WTC11 (cell line): ENCODE results near the gene HAPSTR1. TPM values are rescaled to one million over a fixed set of nuclear protein-coding genes. Genes with fewer than 3 reads are reported as not detected.

Source experiments
- ATAC-seq: fragments of 200-7000 bp; cut with Tn5 transposase; 2 replicates; pipeline ENCODE4 v1.10.0; 2021; ENCODE audit warnings: mild to moderate bottlenecking, moderate library complexity
- CTCF ChIA-PET: fragments of 300-600 bp; sonication (Branson Sonifier 250); formaldehyde crosslinking; loops from one replicate; lab custom pipeline; 2021; ENCODE audit warnings: antibody characterized with exemption; lab: Charles Lee
- POLR2A ChIA-PET: fragments of 350-600 bp; sonication (Branson Sonifier 250); formaldehyde crosslinking; loops from one replicate; lab custom pipeline; 2021; ENCODE audit warnings: antibody characterized with exemption; lab: Charles Lee
- DNase-seq: peaks from one replicate; pipeline ENCODE4 v3.0.0; 2021; ENCODE audit warnings: low spot score
- H3K27ac Mint-ChIP-seq: 2 replicates; pipeline ENCODE4 v1.8.0; 2021; ENCODE audit warnings: mixed read lengths
- H3K27me3 Mint-ChIP-seq: 2 replicates; pipeline ENCODE4 v1.8.0; 2021; ENCODE audit warnings: low read depth, mild to moderate bottlenecking, moderate library complexity, mixed read lengths
- H3K36me3 Mint-ChIP-seq: 2 replicates; pipeline ENCODE4 v1.8.0; 2021; ENCODE audit warnings: mixed read lengths
- H3K4me1 Mint-ChIP-seq: 2 replicates; pipeline ENCODE4 v1.8.0; 2022; ENCODE audit warnings: mixed read lengths
- H3K4me3 Mint-ChIP-seq: 2 replicates; pipeline ENCODE4 v1.8.0; 2021; ENCODE audit warnings: mild to moderate bottlenecking, moderate library complexity, mixed read lengths
- H3K9me3 Mint-ChIP-seq: 2 replicates; pipeline ENCODE4 v1.8.0; 2021; ENCODE audit warnings: mixed read lengths
- EMX1 ChIP-seq: fragments of 250-450 bp; sonication (Bioruptor Pico); IDR thresholded peaks from 2 replicates; pipeline ENCODE4 v1.8.0; 2021; ENCODE audit warnings: mild to moderate bottlenecking
- GABPB1 ChIP-seq: sonication (generic); formaldehyde crosslinking; IDR thresholded peaks from 2 replicates; pipeline ENCODE4 v1.8.1; 2023; ENCODE audit warnings: mild to moderate bottlenecking, missing genetic modification reagents
- GRHL2 ChIP-seq: fragments of 250-450 bp; sonication (Bioruptor Pico); IDR thresholded peaks from 2 replicates; pipeline ENCODE4 v1.8.0; 2022; ENCODE audit warnings: mild to moderate bottlenecking, moderate library complexity; ENCODE audit not compliant: insufficient replicate concordance, severe bottlenecking
- IRF2 ChIP-seq: sonication (generic); formaldehyde crosslinking; IDR thresholded peaks from 2 replicates; pipeline ENCODE4 v1.8.0; 2022; ENCODE audit warnings: low read depth, missing genetic modification reagents, borderline replicate concordance
- JUN ChIP-seq: sonication (generic); formaldehyde crosslinking; IDR thresholded peaks from 2 replicates; pipeline ENCODE4 v1.8.0; 2023; ENCODE audit warnings: mild to moderate bottlenecking, missing genetic modification reagents
- MYBL2 ChIP-seq: sonication (generic); formaldehyde crosslinking; IDR thresholded peaks from 2 replicates; pipeline ENCODE4 v1.8.1; 2023; ENCODE audit warnings: mild to moderate bottlenecking, moderate library complexity, missing genetic modification reagents
- NFATC4 ChIP-seq: fragments of 250-450 bp; sonication (Bioruptor Pico); IDR thresholded peaks from 2 replicates; pipeline ENCODE4 v1.9.0; 2021; ENCODE audit warnings: mild to moderate bottlenecking
- NFE2L1 ChIP-seq: sonication (generic); formaldehyde crosslinking; IDR thresholded peaks from 2 replicates; pipeline ENCODE4 v1.8.1; 2023; ENCODE audit warnings: missing genetic modification reagents
- NFYB ChIP-seq: sonication (generic); formaldehyde crosslinking; conservative IDR thresholded peaks from 2 replicates; pipeline ENCODE4 v1.8.0; 2022; ENCODE audit warnings: low read depth, missing genetic modification reagents
- SP1 ChIP-seq: sonication (generic); formaldehyde crosslinking; conservative IDR thresholded peaks from 2 replicates; pipeline ENCODE4 v1.8.1; 2022; ENCODE audit warnings: missing genetic modification reagents
- TP53 ChIP-seq: sonication (generic); formaldehyde crosslinking; IDR thresholded peaks from 2 replicates; pipeline ENCODE4 v1.8.1; 2023; ENCODE audit warnings: mild to moderate bottlenecking, missing genetic modification reagents
- ZNF263 ChIP-seq: sonication (generic); formaldehyde crosslinking; IDR thresholded peaks from 2 replicates; pipeline ENCODE4 v1.8.1; 2022; ENCODE audit warnings: low read depth, mild to moderate bottlenecking, moderate library complexity, missing genetic modification reagents
- total RNA-seq: library from RNA; stranded (reverse); gene quantifications from 3 replicates; pipeline ENCODE4 v1.2.3, GENCODE V29; 2021
- TF ChIP-seq, protein P1 (sequence below): sonication (generic); formaldehyde crosslinking; IDR thresholded peaks from 2 replicates; pipeline ENCODE4 v1.8.0; 2023; ENCODE audit warnings: mild to moderate bottlenecking, missing genetic modification reagents
- TF ChIP-seq, protein P2 (sequence below): sonication (generic); formaldehyde crosslinking; IDR thresholded peaks from 2 replicates; pipeline ENCODE4 v1.8.0; 2022; ENCODE audit warnings: missing genetic modification reagents
- TF ChIP-seq, protein P3 (sequence below): fragments of 250-450 bp; sonication (Bioruptor Pico); conservative IDR thresholded peaks from 2 replicates; pipeline ENCODE4 v1.9.0; 2021; ENCODE audit warnings: mild to moderate bottlenecking
- TF ChIP-seq, protein P4 (sequence below): sonication (generic); formaldehyde crosslinking; IDR thresholded peaks from 2 replicates; pipeline ENCODE4 v1.8.1; 2022; ENCODE audit warnings: low read depth, missing genetic modification reagents, borderline replicate concordance
- TF ChIP-seq, protein P5 (sequence below): sonication (generic); formaldehyde crosslinking; IDR thresholded peaks from 2 replicates; pipeline ENCODE4 v1.8.1; 2022; ENCODE audit warnings: missing genetic modification reagents, borderline replicate concordance
- TF ChIP-seq, protein P6 (sequence below): sonication (generic); formaldehyde crosslinking; IDR thresholded peaks from 2 replicates; pipeline ENCODE4 v1.8.0; 2023; ENCODE audit warnings: missing genetic modification reagents

The HAPSTR1 gene
- total RNA-seq, 1 experiment from 2014 or later, result 54.3 TPM

DNA sequence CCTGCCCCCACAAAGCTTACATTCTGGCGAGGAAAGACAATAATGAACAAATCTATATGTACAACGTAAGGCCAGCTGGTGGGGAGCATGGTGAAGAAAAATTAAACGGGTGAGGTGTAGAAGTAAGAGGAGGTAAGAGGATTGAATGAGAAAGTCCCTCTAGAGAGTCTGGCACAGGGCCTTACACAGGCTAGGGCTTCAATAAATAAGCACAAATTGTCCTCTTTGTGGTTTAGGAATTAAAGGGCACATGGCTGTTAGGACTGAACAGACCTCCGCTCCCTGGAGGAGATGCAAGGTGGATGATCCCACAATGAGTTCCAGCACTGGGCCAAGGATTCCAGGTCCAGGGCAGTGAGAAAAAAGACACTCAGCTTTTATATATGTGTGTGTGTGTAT lies 43.1 kb upstream of the HAPSTR1 start:
- Mint-ChIP-seq H3K4me1 (peaks cover 23% of the 10 kb centered on the region), H3K36me3 (peaks cover 5% of the 10 kb centered on the region), H3K9me3 (peaks cover 16% of the 10 kb centered on the region), H3K27ac (no peak overlapping the region; the same call in 1 of the 2 replicates), H3K27me3 (no peaks in the 10 kb centered on the region), H3K4me3 (no peak overlapping the region)
- ATAC-seq, result no peak
- no peak for TF ChIP-seq JUN (CRISPR knock-in tag)
- no peak for TF ChIP-seq EMX1
- no peak for TF ChIP-seq MYBL2 (CRISPR knock-in tag)
- no peak for TF ChIP-seq SP1 (CRISPR knock-in tag)
- TF ChIP-seq, protein P1, sequence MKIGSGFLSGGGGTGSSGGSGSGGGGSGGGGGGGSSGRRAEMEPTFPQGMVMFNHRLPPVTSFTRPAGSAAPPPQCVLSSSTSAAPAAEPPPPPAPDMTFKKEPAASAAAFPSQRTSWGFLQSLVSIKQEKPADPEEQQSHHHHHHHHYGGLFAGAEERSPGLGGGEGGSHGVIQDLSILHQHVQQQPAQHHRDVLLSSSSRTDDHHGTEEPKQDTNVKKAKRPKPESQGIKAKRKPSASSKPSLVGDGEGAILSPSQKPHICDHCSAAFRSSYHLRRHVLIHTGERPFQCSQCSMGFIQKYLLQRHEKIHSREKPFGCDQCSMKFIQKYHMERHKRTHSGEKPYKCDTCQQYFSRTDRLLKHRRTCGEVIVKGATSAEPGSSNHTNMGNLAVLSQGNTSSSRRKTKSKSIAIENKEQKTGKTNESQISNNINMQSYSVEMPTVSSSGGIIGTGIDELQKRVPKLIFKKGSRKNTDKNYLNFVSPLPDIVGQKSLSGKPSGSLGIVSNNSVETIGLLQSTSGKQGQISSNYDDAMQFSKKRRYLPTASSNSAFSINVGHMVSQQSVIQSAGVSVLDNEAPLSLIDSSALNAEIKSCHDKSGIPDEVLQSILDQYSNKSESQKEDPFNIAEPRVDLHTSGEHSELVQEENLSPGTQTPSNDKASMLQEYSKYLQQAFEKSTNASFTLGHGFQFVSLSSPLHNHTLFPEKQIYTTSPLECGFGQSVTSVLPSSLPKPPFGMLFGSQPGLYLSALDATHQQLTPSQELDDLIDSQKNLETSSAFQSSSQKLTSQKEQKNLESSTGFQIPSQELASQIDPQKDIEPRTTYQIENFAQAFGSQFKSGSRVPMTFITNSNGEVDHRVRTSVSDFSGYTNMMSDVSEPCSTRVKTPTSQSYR, result no peak
- TF ChIP-seq ZNF263 (CRISPR knock-in tag), result no peak
- TF ChIP-seq, protein P2, sequence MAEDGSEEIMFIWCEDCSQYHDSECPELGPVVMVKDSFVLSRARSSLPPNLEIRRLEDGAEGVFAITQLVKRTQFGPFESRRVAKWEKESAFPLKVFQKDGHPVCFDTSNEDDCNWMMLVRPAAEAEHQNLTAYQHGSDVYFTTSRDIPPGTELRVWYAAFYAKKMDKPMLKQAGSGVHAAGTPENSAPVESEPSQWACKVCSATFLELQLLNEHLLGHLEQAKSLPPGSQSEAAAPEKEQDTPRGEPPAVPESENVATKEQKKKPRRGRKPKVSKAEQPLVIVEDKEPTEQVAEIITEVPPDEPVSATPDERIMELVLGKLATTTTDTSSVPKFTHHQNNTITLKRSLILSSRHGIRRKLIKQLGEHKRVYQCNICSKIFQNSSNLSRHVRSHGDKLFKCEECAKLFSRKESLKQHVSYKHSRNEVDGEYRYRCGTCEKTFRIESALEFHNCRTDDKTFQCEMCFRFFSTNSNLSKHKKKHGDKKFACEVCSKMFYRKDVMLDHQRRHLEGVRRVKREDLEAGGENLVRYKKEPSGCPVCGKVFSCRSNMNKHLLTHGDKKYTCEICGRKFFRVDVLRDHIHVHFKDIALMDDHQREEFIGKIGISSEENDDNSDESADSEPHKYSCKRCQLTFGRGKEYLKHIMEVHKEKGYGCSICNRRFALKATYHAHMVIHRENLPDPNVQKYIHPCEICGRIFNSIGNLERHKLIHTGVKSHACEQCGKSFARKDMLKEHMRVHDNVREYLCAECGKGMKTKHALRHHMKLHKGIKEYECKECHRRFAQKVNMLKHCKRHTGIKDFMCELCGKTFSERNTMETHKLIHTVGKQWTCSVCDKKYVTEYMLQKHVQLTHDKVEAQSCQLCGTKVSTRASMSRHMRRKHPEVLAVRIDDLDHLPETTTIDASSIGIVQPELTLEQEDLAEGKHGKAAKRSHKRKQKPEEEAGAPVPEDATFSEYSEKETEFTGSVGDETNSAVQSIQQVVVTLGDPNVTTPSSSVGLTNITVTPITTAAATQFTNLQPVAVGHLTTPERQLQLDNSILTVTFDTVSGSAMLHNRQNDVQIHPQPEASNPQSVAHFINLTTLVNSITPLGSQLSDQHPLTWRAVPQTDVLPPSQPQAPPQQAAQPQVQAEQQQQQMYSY (CRISPR knock-in tag), result no peak
- no peak for TF ChIP-seq GRHL2 (CRISPR knock-in tag)
- TF ChIP-seq, protein P3, sequence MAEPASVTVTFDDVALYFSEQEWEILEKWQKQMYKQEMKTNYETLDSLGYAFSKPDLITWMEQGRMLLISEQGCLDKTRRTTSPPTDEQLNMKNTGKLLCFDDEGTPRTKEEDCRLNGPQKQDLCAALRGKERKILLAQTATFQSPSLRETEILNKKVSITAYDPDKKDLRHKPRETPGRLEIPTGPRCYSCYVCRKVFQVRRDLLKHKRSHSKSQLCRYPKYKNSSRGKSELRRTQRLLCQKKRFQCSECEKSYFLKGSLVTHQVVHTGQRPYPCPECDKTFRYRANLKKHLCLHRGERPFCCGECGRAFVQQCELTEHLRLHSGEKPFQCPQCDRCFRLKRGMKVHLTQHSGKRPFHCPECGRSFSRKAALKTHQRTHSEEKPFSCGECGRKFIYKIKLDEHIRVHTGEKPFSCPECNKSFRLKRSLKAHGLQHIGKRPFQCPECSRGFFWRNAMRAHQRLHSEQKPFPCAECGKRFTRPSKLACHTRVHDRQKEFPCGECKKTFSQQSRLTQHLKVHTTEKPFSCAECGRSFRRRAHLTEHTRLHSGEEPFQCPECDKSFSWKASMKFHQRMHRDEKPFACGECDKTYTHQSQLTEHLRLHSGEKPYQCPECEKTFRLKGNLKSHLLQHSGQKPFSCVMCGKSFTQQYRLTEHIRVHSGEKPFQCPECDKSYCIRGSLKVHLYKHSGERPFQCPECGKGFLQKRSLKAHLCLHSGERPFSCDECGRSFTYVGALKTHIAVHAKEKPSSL (CRISPR knock-in tag), result no peak
- TF ChIP-seq, protein P4, sequence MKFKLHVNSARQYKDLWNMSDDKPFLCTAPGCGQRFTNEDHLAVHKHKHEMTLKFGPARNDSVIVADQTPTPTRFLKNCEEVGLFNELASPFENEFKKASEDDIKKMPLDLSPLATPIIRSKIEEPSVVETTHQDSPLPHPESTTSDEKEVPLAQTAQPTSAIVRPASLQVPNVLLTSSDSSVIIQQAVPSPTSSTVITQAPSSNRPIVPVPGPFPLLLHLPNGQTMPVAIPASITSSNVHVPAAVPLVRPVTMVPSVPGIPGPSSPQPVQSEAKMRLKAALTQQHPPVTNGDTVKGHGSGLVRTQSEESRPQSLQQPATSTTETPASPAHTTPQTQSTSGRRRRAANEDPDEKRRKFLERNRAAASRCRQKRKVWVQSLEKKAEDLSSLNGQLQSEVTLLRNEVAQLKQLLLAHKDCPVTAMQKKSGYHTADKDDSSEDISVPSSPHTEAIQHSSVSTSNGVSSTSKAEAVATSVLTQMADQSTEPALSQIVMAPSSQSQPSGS (CRISPR knock-in tag), result no peak
- no peak for TF ChIP-seq NFE2L1
- POLR2A ChIA-PET, result interaction anchor here (1.1 kb wide), 1 partner anchor 15 kb away, joined by 6 read pairs; no protein-coding TSS in a partner anchor
- DNase-seq, result no peak
- CTCF ChIA-PET, result interaction anchor here (1.4 to 2.5 kb wide), 7 partner anchors 11 to 112 kb away, joined by 4 to 16 read pairs (median 8); partner anchors contain the start of gene HAPSTR1

DNA sequence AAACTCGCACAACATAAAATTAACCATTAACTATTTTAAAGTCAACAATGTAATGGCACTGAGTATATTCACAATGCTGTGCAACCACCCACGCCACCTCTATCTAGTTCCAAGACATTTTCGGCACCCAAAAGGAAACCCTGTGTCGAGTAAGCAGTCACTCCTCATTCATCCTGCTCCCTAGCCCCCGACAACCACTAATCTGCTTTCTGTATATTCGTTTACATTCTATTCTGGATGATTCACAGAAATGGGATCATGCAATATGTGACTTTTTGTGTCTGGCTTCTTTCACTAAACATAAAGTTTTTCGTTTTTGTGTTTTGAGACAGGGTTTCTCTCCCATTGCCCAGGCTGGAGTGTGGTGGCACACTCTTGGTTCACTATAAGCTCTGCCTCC lies 42.2 kb upstream of the HAPSTR1 start:
- POLR2A ChIA-PET, result no interaction called here
- no peak for ATAC-seq
- H3K9me3 Mint-ChIP-seq, result peaks cover 18% of the 10 kb centered on the region
- H3K4me3 Mint-ChIP-seq, result no peak overlapping the region
- H3K4me1 Mint-ChIP-seq, result peaks cover 25% of the 10 kb centered on the region
- H3K27me3 Mint-ChIP-seq, result no peaks in the 10 kb centered on the region
- DNase-seq, result no peak
- peaks cover 5% of the 10 kb centered on the region for H3K36me3 Mint-ChIP-seq
- H3K27ac Mint-ChIP-seq, result no peak overlapping the region
- CTCF ChIA-PET, result interaction anchor here (1.6 to 2.3 kb wide), 9 partner anchors 10 to 113 kb away, joined by 4 to 36 read pairs (median 21); partner anchors contain the start of gene HAPSTR1
- TF ChIP-seq NFATC4 (CRISPR knock-in tag) (no peak), IRF2 (CRISPR knock-in tag) (no peak), MYBL2 (CRISPR knock-in tag) (no peak), ZNF263 (CRISPR knock-in tag) (no peak), NFYB (CRISPR knock-in tag) (no peak), TP53 (no peak), GABPB1 (no peak)
- TF ChIP-seq, protein P5, sequence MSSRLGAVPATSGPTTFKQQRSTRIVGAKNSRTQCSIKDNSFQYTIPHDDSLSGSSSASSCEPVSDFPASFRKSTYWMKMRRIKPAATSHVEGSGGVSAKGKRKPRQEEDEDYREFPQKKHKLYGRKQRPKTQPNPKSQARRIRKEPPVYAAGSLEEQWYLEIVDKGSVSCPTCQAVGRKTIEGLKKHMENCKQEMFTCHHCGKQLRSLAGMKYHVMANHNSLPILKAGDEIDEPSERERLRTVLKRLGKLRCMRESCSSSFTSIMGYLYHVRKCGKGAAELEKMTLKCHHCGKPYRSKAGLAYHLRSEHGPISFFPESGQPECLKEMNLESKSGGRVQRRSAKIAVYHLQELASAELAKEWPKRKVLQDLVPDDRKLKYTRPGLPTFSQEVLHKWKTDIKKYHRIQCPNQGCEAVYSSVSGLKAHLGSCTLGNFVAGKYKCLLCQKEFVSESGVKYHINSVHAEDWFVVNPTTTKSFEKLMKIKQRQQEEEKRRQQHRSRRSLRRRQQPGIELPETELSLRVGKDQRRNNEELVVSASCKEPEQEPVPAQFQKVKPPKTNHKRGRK (CRISPR knock-in tag), result no peak
- TF ChIP-seq, protein P6, sequence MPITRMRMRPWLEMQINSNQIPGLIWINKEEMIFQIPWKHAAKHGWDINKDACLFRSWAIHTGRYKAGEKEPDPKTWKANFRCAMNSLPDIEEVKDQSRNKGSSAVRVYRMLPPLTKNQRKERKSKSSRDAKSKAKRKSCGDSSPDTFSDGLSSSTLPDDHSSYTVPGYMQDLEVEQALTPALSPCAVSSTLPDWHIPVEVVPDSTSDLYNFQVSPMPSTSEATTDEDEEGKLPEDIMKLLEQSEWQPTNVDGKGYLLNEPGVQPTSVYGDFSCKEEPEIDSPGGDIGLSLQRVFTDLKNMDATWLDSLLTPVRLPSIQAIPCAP (CRISPR knock-in tag), result no peak
- TF ChIP-seq, protein P1, result no peak
